ENCODE data around the gene SRPK2.
"Not testable (repeated sequence)": the region's sequence is repeated elsewhere in the genome, so short reads cannot be mapped to it uniquely, and the experiment has no call there.

GRCh38 chr7:105232829-105233291 lies 155.9 kb downstream of the SRPK2 start:
- TF ChIP-seq CTCF (IDR thresholded peaks at IDR 0.05; ENCODE audit: low read depth, low read length); POLR2A (IDR thresholded peaks at IDR 0.05; ENCODE audit: extremely low read depth, insufficient read length); MAX (IDR thresholded peaks at IDR 0.05; ENCODE audit: low read depth, low read length): not testable (repeated sequence)

Measured in NB4 (cell line).